Renal cortex interstitium (tissue), 15 donors: ENCODE results near the gene TAS2R50. TPM values are rescaled to one million over a fixed set of nuclear protein-coding genes. Genes with fewer than 3 reads are reported as not detected.
"Not testable (repeated sequence)": the region's sequence is repeated elsewhere in the genome, so short reads cannot be mapped to it uniquely, and the experiment has no call there.

ENCODE experiments used
- DNase-seq, 11 donors: peaks; one replicate each; pipeline ENCODE4 v3.0.0-alpha.2; 2013; ENCODE audit warnings: low read depth in 9 of 11, low spot score in 4 of 11; ENCODE audit errors: extremely low read depth in 1 of 11
- long read RNA-seq, 16 experiments: transcript quantifications; one replicate each; lab custom pipeline, GENCODE V29; 2026
- polyA plus RNA-seq, 3 donors: library from polyadenylated mRNA; unstranded; fragments of 120-200 nt; gene quantifications; one replicate each; pipeline ENCODE4 v1.2.1, GENCODE V29; 2013; ENCODE audit not compliant: insufficient read length in 3 of 3

The TAS2R50 gene, protein sequence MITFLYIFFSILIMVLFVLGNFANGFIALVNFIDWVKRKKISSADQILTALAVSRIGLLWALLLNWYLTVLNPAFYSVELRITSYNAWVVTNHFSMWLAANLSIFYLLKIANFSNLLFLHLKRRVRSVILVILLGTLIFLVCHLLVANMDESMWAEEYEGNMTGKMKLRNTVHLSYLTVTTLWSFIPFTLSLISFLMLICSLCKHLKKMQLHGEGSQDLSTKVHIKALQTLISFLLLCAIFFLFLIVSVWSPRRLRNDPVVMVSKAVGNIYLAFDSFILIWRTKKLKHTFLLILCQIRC
- under 1 TPM in 1 of 3 donors, not detected in 2; 0.20 TPM for polyA plus RNA-seq
- long read RNA-seq, donor 1 = 0 reads
- long read RNA-seq, donor 2 = 0 reads
- long read RNA-seq, donor 3 = 0 reads
- long read RNA-seq, donor 4 = 0 reads
- long read RNA-seq, donor 5 = 0 reads
- long read RNA-seq, donor 6, partial matches to known transcripts = 0 of 1 reads
- long read RNA-seq, donor 6, other reads (novel, unspliced or antisense) = 0 of 1 reads
- long read RNA-seq, donor 7 = 0 reads
- long read RNA-seq, donor 8 = 0 reads
- long read RNA-seq, donor 9 = 0 reads
- long read RNA-seq, donor 10 = 0 reads
- long read RNA-seq, donor 11 = 0 reads
- long read RNA-seq, donor 12 = 0 reads
- long read RNA-seq, donor 13 = 0 reads
- long read RNA-seq, donor 14 = 0 reads
- long read RNA-seq, donor 15 = 0 reads
- long read RNA-seq, donor 16 = 0 reads

DNA sequence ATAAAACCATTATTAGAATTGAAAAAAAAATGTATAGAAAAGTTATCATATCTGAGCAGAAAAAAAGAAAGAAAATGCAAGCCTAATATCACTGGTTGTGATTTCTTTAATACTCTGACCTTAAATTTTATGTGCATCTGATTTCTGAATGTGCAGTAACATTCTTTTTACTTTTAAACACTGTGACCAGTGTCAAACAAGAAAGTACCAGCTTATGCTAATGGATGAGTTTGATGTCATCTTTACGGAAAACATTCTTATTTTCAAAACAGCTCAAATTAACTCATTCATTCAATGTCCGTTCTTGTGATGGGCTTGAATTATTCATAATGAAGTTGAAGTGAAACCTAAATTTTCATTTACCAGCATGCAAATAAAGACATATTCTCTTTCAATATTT lies at the start of gene TAS2R50:
TAS2R50 (minus strand) TSS at position 101 of the 400 bp plus-strand sequence; CDS start at position 49, 52 bp downstream.
- DNase-seq = no peak

DNA sequence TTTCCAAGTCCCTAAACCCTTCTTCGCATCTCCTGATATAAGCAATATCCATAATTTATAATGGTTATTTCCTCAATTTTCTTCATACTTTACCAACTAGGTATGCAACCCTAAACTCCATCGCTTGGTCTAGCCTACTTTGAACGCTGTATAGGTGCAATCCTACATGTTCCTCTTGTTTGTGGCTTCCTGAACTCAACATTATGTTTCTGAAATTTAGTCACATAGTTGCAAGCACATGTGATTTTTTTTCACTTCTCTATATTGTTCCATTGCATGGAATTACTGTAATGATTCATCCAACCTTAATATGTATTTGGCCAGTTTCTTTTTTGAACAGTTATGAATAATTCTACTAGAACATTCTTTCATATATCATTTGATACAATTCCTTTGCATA lies 47.2 kb upstream of the TAS2R50 start:
- not testable (repeated sequence) for DNase-seq

DNA sequence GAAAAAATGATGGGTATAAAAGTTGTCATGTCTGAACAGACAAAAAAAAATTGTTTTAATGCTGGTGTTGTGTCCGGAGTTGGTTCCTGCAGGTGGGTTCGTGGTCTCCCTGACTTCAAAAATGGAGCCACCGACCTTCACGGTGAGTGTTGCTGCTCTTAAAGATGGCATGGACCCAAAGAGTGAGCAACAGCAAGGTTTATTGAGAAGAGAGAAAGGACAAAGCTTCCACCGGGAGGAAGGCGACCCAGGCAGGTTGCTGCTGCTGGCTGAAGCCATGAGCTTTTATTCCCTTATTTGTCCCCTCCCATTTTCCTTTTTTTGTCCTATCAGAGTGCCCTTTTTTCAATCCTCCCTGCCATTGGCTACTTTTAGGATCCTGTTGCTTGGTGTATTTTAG lies 44.6 kb upstream of the TAS2R50 start, which contains the start of gene TAS2R31:
TAS2R31 (minus strand) TSS at position 101 of the 400 bp plus-strand sequence; CDS start at position 29, 72 bp downstream.
- no peak for DNase-seq

DNA sequence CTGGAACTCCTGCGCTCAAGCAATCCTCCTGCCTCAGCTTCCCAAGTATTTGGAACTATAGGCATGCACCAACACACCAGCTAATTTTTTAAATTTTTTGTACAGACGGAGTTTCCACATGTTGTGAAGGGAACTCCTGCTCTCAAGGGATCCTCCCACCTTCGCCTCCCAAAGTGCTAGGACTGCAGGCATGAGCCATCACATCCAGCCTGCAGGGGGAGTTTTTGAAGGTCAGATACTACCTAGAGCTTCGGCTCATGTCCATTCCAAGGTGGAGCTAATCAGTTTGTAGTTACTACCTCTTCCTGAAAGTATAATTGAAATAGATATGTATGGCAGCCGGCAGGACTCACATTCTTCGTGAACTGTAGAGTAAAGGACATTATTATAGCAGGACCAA lies 39.4 kb upstream of the TAS2R50 start:
- no peak for DNase-seq

DNA sequence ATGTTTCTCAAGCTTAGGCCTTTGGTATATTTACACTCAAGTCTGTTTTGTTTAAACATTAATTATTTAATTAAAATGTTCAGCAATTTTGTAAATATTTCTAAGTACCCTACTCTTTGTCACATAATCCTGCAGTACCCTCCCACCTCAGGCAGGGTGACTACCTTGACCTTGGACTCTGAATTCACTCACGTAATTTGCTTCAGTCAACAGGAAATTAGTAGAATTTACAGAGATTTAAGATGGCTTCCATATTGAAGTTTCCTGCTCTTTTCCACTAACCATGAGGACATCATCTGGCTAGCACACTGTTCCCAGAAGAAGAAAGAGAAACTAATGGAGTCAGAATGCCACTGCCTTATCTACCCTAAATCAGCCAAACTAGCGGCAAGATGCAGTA lies 36.7 kb upstream of the TAS2R50 start:
- DNase-seq = no peak

DNA sequence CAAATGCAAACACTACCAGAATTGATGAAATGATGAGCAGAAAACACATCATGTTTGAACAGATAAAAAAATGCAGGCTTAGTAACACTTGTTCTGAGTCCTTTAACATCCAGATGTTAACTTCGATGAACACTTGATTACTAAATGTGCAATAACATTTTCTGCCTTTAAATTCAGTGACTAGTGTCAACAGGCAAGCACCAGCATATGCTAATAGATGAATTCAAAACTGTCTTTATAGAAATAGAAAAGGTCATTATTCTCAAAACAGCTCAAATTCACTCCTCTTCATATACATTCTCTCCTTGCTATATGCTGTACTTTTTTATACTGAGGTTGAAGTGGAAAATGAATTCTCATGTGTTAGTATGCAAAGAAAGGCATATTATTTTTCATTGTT lies 35.8 kb upstream of the TAS2R50 start, which contains the start of gene TAS2R19:
TAS2R19 (minus strand) TSS at position 101 of the 400 bp plus-strand sequence; CDS start at position 52, 49 bp downstream.
- DNase-seq = no peak

DNA sequence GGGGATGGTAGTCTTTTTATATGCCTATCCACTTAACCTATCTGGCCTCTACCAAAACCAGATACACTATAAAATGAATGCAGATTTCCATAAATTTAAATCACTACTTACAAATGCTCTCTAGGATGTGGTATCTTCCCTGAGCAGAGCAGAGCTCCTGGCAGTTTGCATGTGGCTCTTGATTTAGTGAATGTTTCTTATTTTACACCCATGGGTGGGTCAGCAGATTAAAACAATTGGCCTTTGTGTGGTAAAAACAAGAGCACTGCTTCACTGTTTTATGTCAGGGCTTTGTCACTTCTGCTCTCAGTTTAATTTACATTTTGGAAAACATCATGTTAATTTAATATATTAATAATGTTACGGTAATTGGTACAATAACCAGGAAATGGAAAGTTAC lies 30.2 kb upstream of the TAS2R50 start:
- DNase-seq = no peak

DNA sequence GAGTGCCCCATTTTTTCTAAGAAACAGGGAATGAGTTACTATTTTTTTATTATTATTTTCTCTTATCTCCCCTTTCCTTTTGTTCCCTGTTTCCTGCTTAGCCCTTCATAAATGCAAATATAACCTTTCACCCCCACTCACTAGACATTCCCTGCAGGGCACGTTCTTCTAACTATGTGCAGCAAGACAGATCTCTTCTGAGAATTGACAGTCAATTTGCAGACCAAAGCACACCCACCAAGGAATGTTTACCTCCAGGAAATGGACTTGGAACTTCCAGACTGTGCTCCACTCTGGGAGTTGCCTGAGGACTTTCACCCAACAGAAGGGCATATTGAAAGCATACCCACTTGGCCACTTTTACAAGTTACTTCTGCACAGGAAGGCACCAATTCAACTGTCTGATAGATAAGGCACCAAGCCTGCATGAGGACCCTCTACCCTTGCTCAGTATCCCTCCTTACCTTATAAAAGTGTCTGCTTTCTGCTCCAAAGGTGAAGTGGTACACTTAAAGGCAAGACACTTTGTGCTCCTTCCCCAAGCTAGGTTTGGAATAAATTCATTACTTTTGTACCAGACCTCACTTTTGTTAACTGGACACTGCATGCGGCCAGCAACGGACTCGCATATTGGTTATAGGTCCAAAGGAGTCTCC lies 29.2 kb upstream of the TAS2R50 start:
- DNase-seq = peak in 1 of 11 donors; percentile 1

DNA sequence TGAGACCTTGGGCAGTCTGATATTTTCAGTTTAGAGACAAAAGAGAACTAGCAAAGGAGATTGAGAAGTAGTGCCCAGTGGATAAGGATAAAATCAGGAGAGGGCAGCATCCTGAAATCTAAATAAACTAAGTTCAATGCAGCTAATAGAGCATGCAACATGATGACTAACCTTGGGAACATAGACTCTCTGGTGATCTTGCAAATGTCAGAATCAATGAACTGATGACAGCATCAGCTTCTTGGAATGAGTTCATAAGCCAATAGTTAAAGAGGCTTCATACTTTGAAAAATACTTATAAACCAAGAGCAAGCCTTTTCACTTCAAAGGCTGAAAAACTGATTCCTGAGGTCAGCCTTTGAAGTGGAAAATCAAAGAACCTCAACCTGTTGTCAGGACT lies 27.5 kb upstream of the TAS2R50 start:
- no peak for DNase-seq

DNA sequence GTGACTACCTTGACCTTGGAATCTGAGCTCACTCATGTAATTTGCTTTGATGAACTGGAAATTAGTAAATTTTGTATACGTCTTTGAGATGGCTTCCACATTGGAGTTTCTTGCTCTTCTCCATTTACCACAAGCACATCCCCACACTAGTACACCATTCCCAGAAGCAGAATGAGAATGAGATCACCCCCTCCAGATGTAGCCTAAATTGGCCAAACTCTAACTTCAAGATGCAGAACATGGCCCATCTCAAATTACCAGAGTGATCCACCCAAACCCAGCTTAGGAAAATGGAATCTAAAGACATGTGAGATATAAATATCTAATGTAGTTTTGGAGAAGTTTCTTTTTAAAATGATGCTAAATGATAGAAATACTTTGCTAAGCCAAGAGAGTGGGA lies 20.9 kb upstream of the TAS2R50 start:
- no peak for DNase-seq

DNA sequence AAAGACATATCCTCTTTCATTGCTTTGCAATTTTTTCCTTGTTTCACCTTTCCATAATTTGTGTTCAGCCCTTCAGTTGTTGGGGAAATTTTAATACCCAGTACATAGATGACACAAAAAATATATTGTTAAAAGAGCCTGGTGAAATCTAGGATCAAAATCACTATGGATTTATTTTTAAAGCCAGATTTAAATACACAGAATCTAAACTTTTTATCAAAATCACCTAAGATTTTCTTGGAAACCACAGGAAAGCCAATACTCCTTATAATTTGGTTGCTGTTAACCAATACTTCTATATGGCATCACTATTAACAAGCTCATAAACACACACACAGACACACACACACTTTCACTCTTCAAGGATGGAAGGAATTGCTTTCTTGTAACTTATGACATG lies 11.5 kb upstream of the TAS2R50 start, which contains the start of gene TAS2R20:
TAS2R20 (minus strand) TSS at position 101 of the 400 bp plus-strand sequence. CDS start 429 bp downstream, outside the sequence.
- DNase-seq = no peak

DNA sequence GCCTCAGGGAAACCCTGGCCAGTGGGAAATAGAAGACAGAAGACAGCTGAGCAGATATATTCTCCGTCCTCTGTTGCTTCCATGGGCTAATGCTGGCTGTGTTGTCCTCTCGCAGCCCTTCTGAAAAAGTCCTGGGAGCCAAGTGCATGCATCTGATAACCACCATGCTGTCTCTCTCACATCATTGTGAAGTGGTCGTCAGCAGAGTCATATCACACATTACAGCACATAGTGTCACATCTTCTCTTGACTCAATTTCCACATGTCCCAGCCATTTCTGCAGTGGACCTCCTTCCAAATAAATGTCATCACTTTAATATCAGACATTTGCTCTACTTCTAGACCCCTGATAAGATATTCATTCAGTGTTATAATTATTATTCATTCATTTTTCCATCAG lies 7.6 kb upstream of the TAS2R50 start:
- no peak for DNase-seq

DNA sequence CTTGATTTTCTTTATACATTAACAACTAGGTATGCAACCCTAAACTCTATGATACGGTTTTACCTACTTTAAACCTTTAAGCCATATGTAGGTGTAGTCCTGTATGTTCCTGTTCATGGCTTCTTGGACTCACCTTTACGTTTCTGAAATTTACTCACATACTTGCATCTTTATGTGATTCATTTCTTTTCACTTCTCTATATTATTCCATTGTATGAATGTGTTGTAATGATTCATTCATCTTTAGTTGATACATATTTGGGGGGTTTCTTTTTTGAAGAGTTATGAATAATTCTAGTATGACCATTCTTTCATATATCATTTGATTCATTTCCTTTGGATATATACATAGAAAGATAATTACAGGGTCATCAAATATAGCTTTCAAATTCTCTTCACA lies 2.4 kb upstream of the TAS2R50 start:
- no peak for DNase-seq

DNA sequence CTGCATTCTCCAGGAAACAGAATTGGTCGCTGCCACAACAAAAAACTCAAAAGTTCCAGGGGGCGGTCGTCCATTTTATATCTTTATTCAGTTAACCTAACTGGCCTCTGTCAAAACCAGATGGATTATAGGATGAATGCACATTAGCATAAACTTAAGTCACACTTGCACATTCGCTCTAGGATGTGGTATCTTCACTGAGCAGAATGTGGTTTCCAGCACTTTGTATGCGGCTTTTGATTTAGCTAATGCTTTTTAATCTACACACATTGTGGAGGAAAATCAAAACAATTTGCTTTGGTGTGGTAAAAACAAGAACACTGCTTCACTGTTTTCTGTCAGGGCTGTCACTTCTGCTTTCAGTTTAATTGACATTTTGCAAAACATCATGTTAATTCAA lies 4.5 kb downstream of the TAS2R50 start:
- no peak for DNase-seq

DNA sequence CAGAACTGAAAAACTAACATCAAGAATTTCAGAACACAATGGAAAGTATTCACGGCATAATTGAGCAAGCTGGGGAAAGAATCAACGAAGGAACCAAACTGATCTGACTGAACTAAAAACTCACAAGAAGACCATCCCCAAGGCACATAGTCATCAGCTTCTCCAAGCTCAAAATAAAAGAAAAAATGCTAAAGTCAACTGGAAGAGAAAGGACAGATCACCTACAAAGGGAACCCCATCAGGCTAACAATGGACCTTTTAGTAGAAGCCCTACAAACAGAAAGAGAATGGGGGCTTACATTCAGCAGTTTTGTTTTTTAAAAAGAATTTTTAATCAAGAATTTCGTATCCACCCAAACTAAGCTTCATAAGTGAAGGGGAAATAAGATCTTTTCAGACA lies 11.7 kb downstream of the TAS2R50 start:
- no peak for DNase-seq

DNA sequence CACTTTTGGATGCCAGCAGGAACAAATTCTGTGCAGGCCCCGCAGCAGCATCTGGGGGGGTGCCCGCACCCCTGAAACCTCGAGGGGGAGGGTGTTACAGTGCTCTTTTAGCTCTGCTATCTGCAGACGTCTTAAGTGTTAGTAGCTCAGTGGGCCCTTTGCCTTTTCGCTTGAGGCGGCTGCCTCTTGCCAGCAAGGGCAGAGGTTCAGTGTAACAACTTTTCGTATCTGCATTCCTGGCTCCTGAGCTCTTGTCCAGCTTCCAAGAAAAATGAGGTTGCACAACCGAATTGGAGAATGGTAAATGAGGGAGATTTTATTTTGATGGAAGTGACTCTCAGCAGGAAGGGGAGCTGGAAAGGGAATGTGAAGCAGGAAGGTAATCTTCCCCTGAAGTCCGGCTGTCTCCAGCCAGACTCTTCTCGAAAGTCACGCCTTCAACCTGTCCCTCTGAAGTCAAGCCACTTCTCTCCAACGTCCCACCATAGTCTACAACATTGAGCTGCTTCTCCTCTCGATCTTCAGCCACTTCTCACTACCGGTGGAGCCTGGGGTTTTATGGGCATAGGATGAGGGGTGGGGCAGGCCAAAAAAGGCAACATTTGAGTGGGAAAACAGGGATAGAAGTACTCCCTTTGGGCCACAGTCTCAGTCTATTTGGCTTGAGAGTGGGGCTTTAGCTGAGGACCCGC lies 17.8 kb downstream of the TAS2R50 start:
- DNase-seq = no peak

DNA sequence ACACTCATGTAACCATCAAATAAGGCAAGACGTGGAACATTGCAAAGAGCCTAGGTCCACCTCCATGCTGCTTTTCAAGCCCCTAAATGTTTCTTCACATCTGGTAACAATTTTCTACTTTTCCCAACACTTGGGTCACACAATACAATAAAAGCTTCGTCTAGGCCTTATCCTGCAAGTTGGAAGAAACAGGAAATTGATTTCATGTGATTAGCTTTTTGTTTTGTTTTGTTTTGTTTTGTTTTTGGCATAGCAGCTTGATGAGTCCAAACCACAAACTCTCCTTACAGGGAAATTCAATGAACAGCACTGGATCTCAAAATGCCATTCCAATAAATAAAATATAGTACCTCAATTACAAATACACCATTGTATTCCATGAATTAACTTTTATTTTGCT lies 19.3 kb downstream of the TAS2R50 start:
- no peak for DNase-seq

DNA sequence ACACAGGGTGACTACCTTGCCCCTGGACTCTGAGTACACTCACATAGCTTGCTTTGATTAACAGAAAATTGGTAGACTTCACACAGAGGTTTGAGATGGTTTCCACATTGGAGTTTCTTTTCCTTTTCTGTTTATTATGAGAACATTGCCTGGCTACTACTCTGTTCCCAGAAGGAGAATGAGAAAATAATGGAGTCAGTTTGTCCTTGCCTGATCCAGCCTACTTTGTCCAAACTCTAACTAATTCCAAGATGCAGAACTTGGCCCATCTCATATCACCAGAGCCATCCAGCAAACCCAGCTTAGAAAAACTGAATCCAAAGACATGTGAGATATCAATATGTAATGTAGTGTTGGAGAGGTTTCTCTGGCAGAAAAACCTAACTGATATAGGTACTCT lies 20.4 kb downstream of the TAS2R50 start:
- DNase-seq = no peak

DNA sequence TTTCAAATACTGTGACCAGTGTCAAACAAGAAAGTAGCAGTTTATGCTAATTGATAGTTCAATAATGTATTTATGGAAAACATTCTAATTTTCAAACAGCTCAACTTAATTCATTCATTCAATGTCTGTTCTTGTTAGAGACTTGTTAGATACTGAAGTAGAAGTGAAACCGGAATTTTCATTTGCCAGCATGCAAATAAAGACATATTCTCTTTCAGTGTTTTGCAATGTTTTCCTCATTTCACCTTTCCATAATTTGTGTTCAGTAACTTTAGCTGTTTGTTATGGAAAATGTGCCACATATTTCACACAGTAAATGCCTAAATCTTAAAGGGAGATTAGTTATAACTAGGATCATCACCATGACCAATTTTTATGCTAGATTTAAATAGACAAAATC lies 21.2 kb downstream of the TAS2R50 start:
- DNase-seq = no peak
